Measurements from ENCODE around the gene ACVR1B. TPM values are rescaled to one million over a fixed set of nuclear protein-coding genes. Genes with fewer than 3 reads are reported as not detected.

Gene ACVR1B
- total RNA-seq, 1 donor from 2014 or later, result 13.8 TPM

DNA sequence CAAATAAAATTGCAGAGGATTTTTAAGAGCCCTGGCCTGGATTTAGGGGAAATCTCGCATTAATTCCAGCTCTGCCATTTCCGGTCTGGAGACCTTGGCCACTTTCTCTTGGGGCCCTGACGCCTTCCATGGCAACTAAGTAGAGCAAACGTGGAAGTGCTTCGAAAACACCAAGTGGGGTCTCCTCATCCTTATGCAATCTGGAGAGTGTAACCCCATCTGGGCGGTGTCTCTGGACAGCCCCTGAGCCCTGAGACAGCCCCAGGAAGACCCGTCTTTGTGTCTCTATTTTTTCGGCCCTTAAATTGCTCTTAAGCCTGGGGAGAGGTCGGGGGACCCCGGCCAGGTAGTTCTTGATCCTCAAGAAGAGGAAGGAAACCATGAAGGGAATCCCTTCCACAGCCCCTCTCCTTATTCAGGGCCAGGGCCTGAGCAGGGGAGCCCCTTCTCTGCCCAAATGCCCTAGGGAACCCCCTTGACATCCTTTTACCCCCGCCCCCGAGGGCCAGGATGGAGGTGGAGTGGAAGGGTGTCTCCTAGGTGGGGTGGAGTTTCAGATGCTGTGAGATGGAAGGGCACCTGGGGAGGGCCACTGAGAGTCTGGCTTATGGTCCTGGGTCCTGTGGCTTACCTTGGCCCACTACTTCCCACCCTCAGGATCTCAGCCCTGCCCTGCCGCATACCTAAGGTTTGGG lies 82.1 kb downstream of the ACVR1B start:
- Histone ChIP-seq H3K9me3 (ENCODE audit: insufficient read depth, low read depth, low read length) (no peaks in the 10 kb centered on the region), H4K20me1 (ENCODE audit: insufficient read depth, low read length) (peaks cover under 1% of the 10 kb centered on the region), H3K79me2 (ENCODE audit: insufficient read depth, low read length) (no peaks in the 10 kb centered on the region), H3K27ac (ENCODE audit: low read depth, low read length) (peak overlapping the region; percentile 89), H3K27me3 (ENCODE audit: insufficient read depth, low read length) (no peaks in the 10 kb centered on the region), H2AFZ (ENCODE audit: low read depth, low read length) (peak overlapping the region; percentile 78), H3K4me1 (ENCODE audit: insufficient read depth, low read length) (peaks cover 18% of the 10 kb centered on the region), H3K4me3 (ENCODE audit: insufficient read depth, low read depth, low read length) (peak overlapping the region; percentile 49), H3K4me2 (ENCODE audit: low read length) (peak overlapping the region; percentile 91), H3K9ac (ENCODE audit: low read length) (peak overlapping the region; percentile 90), H3K36me3 (ENCODE audit: insufficient read depth, low read length) (no peaks in the 10 kb centered on the region)
- Mint-ChIP-seq H3K36me3 (ENCODE audit: low read depth, unreplicated experiment) (no peaks in the 10 kb centered on the region), H3K9me3 (ENCODE audit: unreplicated experiment) (no peaks in the 10 kb centered on the region), H3K27ac (ENCODE audit: unreplicated experiment) (peak overlapping the region; percentile 87), H3K27me3 (ENCODE audit: low read depth, unreplicated experiment) (peaks cover 28% of the 10 kb centered on the region), H3K4me3 (ENCODE audit: unreplicated experiment) (peak overlapping the region; percentile 70), H3K4me1 (ENCODE audit: low read depth, unreplicated experiment) (peaks cover 9% of the 10 kb centered on the region)
- DNase-seq (ENCODE audit: low read depth) (no peak), FAIRE-seq (no peak)
- TF ChIP-seq, protein P1, sequence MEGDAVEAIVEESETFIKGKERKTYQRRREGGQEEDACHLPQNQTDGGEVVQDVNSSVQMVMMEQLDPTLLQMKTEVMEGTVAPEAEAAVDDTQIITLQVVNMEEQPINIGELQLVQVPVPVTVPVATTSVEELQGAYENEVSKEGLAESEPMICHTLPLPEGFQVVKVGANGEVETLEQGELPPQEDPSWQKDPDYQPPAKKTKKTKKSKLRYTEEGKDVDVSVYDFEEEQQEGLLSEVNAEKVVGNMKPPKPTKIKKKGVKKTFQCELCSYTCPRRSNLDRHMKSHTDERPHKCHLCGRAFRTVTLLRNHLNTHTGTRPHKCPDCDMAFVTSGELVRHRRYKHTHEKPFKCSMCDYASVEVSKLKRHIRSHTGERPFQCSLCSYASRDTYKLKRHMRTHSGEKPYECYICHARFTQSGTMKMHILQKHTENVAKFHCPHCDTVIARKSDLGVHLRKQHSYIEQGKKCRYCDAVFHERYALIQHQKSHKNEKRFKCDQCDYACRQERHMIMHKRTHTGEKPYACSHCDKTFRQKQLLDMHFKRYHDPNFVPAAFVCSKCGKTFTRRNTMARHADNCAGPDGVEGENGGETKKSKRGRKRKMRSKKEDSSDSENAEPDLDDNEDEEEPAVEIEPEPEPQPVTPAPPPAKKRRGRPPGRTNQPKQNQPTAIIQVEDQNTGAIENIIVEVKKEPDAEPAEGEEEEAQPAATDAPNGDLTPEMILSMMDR (IDR thresholded peaks at IDR 0.05; ENCODE audit: insufficient read depth, low read depth, low read length), result no peak
- no peak for TF ChIP-seq EZH2 (IDR thresholded peaks at IDR 0.05; ENCODE audit: insufficient read depth, low read length)

DNA sequence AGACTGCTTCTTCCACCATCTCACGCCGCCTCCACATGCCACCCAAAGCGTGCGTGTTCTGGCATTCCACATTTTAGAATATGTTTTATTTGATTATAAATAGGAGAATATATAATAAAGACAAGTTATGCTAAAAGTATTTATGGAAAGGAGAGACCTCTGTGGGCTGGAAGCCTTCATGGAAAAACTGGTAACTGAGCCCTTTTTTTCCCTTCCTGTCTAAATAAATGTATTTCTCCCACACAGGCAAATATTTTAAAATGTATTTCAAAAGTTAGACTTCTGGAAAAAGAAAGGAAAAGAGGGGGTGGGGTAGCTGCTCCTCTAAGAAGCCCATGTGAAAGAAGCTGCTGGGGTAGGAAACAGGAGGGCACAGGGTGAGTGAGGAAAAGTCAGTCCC lies 83.7 kb downstream of the ACVR1B start:
- no peaks in the 10 kb centered on the region for H3K27me3 ChIP-seq (ENCODE audit: insufficient read depth, low read length)
- H3K4me3 ChIP-seq (ENCODE audit: insufficient read depth, low read depth, low read length), result no peak overlapping the region
- DNase-seq (ENCODE audit: low read depth) (no peak), FAIRE-seq (no peak)
- no peak overlapping the region for H3K27ac ChIP-seq (ENCODE audit: low read depth, low read length)
- Mint-ChIP-seq H3K36me3 (ENCODE audit: low read depth, unreplicated experiment) (no peaks in the 10 kb centered on the region), H3K4me1 (ENCODE audit: low read depth, unreplicated experiment) (peaks cover 6% of the 10 kb centered on the region), H3K27me3 (ENCODE audit: low read depth, unreplicated experiment) (peaks cover 29% of the 10 kb centered on the region), H3K27ac (ENCODE audit: unreplicated experiment) (no peak overlapping the region), H3K9me3 (ENCODE audit: unreplicated experiment) (no peaks in the 10 kb centered on the region), H3K4me3 (ENCODE audit: unreplicated experiment) (no peak overlapping the region)
- H3K79me2 ChIP-seq (ENCODE audit: insufficient read depth, low read length), result no peaks in the 10 kb centered on the region
- peaks cover 16% of the 10 kb centered on the region for H4K20me1 ChIP-seq (ENCODE audit: insufficient read depth, low read length)
- H3K36me3 ChIP-seq (ENCODE audit: insufficient read depth, low read length), result no peaks in the 10 kb centered on the region
- H3K4me2 ChIP-seq (ENCODE audit: low read length), result no peak overlapping the region
- no peak overlapping the region for H3K9ac ChIP-seq (ENCODE audit: low read length)
- TF ChIP-seq, protein P1 (IDR thresholded peaks at IDR 0.05; ENCODE audit: insufficient read depth, low read depth, low read length), result no peak
- TF ChIP-seq EZH2 (IDR thresholded peaks at IDR 0.05; ENCODE audit: insufficient read depth, low read length), result no peak
- H3K9me3 ChIP-seq (ENCODE audit: insufficient read depth, low read depth, low read length), result no peaks in the 10 kb centered on the region
- H2AFZ ChIP-seq (ENCODE audit: low read depth, low read length), result no peak overlapping the region
- H3K4me1 ChIP-seq (ENCODE audit: insufficient read depth, low read length), result peaks cover 18% of the 10 kb centered on the region

- peaks cover 30% of the 10 kb centered on the region for H3K27me3 Mint-ChIP-seq (ENCODE audit: low read depth, unreplicated experiment)
- H4K20me1 ChIP-seq (ENCODE audit: insufficient read depth, low read length), result peaks cover 23% of the 10 kb centered on the region
- peaks cover 6% of the 10 kb centered on the region for H3K4me1 Mint-ChIP-seq (ENCODE audit: low read depth, unreplicated experiment)
- no peaks in the 10 kb centered on the region for H3K36me3 Mint-ChIP-seq (ENCODE audit: low read depth, unreplicated experiment)
- H3K9ac ChIP-seq (ENCODE audit: low read length), result peak overlapping the region; percentile 81
- FAIRE-seq (no peak), DNase-seq (ENCODE audit: low read depth) (no peak)
- no peaks in the 10 kb centered on the region for H3K9me3 ChIP-seq (ENCODE audit: insufficient read depth, low read depth, low read length)
- H2AFZ ChIP-seq (ENCODE audit: low read depth, low read length), result no peak overlapping the region
- H3K4me3 ChIP-seq (ENCODE audit: insufficient read depth, low read depth, low read length), result no peak overlapping the region
- no peak for TF ChIP-seq EZH2 (IDR thresholded peaks at IDR 0.05; ENCODE audit: insufficient read depth, low read length)
- TF ChIP-seq, protein P1 (IDR thresholded peaks at IDR 0.05; ENCODE audit: insufficient read depth, low read depth, low read length), result no peak
- peak overlapping the region; percentile 62 for H3K4me3 Mint-ChIP-seq (ENCODE audit: unreplicated experiment)
- no peak overlapping the region for H3K27ac ChIP-seq (ENCODE audit: low read depth, low read length)
- H3K4me2 ChIP-seq (ENCODE audit: low read length), result no peak overlapping the region
- no peaks in the 10 kb centered on the region for H3K36me3 ChIP-seq (ENCODE audit: insufficient read depth, low read length)
- peak overlapping the region; percentile 50 for H3K27ac Mint-ChIP-seq (ENCODE audit: unreplicated experiment)
- peaks cover 18% of the 10 kb centered on the region for H3K4me1 ChIP-seq (ENCODE audit: insufficient read depth, low read length)
- H3K9me3 Mint-ChIP-seq (ENCODE audit: unreplicated experiment), result no peaks in the 10 kb centered on the region
- H3K79me2 ChIP-seq (ENCODE audit: insufficient read depth, low read length), result no peaks in the 10 kb centered on the region
- H3K27me3 ChIP-seq (ENCODE audit: insufficient read depth, low read length), result no peaks in the 10 kb centered on the region
These were observed 84.4 kb downstream of the ACVR1B start for GRCh38 chr12:52035926-52036325.

All from astrocyte (in vitro differentiated cells and primary cell).